Loucy (cell line): Measurements from ENCODE around the gene LRBA.

ENCODE experiments used
- H2AFZ ChIP-seq: fragments of 200-600 bp; sonication (generic); 2 replicates; pipeline ENCODE4 v1.6.0; 2016; ENCODE audit warnings: antibody characterized with exemption, mild to moderate bottlenecking, low read length, moderate library complexity
- H3F3A ChIP-seq: fragments of 200-600 bp; 2 replicates; pipeline ENCODE4 v1.6.0; 2016; ENCODE audit warnings: antibody characterized with exemption, low read depth, mild to moderate bottlenecking
- H3K27me3 ChIP-seq: fragments of 200-600 bp; sonication (generic); 2 replicates; pipeline ENCODE4 v1.6.1; 2014; ENCODE audit warnings: low read length, mild to moderate bottlenecking; ENCODE audit not compliant: insufficient read depth, poor library complexity, severe bottlenecking
- H3K36me3 ChIP-seq: fragments of 200-600 bp; sonication (generic); 2 replicates; pipeline ENCODE4 v1.6.1; 2016; ENCODE audit warnings: low read length; ENCODE audit not compliant: insufficient read depth
- H3K4me1 ChIP-seq: fragments of 200-600 bp; sonication (generic); 2 replicates; pipeline ENCODE4 v1.5.1; 2014; ENCODE audit warnings: low read length, mild to moderate bottlenecking; ENCODE audit not compliant: insufficient read depth, poor library complexity, severe bottlenecking
- H3K4me2 ChIP-seq: fragments of 200-600 bp; sonication (generic); 2 replicates; pipeline ENCODE4 v1.6.0; 2014; ENCODE audit warnings: antibody characterized with exemption, low read length, low read depth, mild to moderate bottlenecking; ENCODE audit not compliant: poor library complexity, severe bottlenecking
- H3K4me3 ChIP-seq: fragments of 200-600 bp; sonication (generic); 2 replicates; pipeline ENCODE4 v1.5.1; 2014; ENCODE audit warnings: low read length, mild to moderate bottlenecking, mixed read lengths; ENCODE audit not compliant: poor library complexity, severe bottlenecking
- H3K79me2 ChIP-seq: fragments of 200-600 bp; sonication (generic); 2 replicates; pipeline ENCODE4 v1.6.1; 2014; ENCODE audit warnings: low read length; ENCODE audit not compliant: insufficient read depth
- H3K9ac ChIP-seq: fragments of 200-600 bp; sonication (generic); 2 replicates; pipeline ENCODE4 v1.6.0; 2014; ENCODE audit warnings: mild to moderate bottlenecking, low read depth, low read length, moderate library complexity; ENCODE audit not compliant: poor library complexity, severe bottlenecking
- H3K9me2 ChIP-seq: fragments of 200-600 bp; sonication (generic); replicated peaks from 2 replicates; pipeline ENCODE4 v1.6.1; 2016; ENCODE audit warnings: low read depth, low read length, mixed read lengths
- H3K9me3 ChIP-seq: fragments of 200-600 bp; sonication (generic); 2 replicates; pipeline ENCODE4 v1.6.1; 2014; ENCODE audit warnings: mild to moderate bottlenecking, antibody characterized with exemption, low read length, low read depth; ENCODE audit not compliant: insufficient read depth
- H4K20me1 ChIP-seq: fragments of 200-600 bp; sonication (generic); 2 replicates; pipeline ENCODE4 v1.6.0; 2014; ENCODE audit warnings: antibody characterized with exemption, low read length, mild to moderate bottlenecking; ENCODE audit not compliant: insufficient read depth, poor library complexity, severe bottlenecking
- CTCF ChIP-seq: fragments of 200-600 bp; sonication (generic); conservative IDR thresholded peaks from 2 replicates; pipeline ENCODE4 v1.5.1; 2014; ENCODE audit warnings: mild to moderate bottlenecking, antibody characterized with exemption, low read length
- EZH2phosphoT487 ChIP-seq: fragments of 200-600 bp; IDR thresholded peaks from 2 replicates; pipeline ENCODE4 v1.6.1; 2018; ENCODE audit warnings: antibody characterized with exemption, mild to moderate bottlenecking, moderate library complexity, borderline replicate concordance

The LRBA gene

GRCh38 chr4:150580306-150580705 is 434.8 kb downstream of the LRBA start:
- H3K4me1 ChIP-seq, result no peaks in the 10 kb centered on the region
- no peaks in the 10 kb centered on the region for H3K79me2 ChIP-seq
- no peaks in the 10 kb centered on the region for H3F3A ChIP-seq
- no peak for TF ChIP-seq EZH2phosphoT487
- TF ChIP-seq CTCF, result no peak
- H3K4me3 ChIP-seq, result no peak overlapping the region
- H3K36me3 ChIP-seq, result peaks cover 15% of the 10 kb centered on the region; the same call in 1 of the 2 replicates
- H4K20me1 ChIP-seq, result no peaks in the 10 kb centered on the region
- no peak overlapping the region for H3K9ac ChIP-seq
- no peaks in the 10 kb centered on the region for H3K27me3 ChIP-seq
- no peaks in the 10 kb centered on the region for H3K9me3 ChIP-seq
- H2AFZ ChIP-seq, result no peak overlapping the region
- H3K9me2 ChIP-seq, result no peaks in the 10 kb centered on the region
- H3K4me2 ChIP-seq, result no peak overlapping the region

GRCh38 chr4:150579551-150580234 is 435.4 kb downstream of the LRBA start:
- Histone ChIP-seq H2AFZ (no peak overlapping the region), H3K4me2 (no peak overlapping the region), H3K9me2 (no peaks in the 10 kb centered on the region), H3K79me2 (no peaks in the 10 kb centered on the region), H3K4me1 (no peaks in the 10 kb centered on the region), H3K4me3 (no peak overlapping the region), H3K9me3 (no peaks in the 10 kb centered on the region), H3K27me3 (no peaks in the 10 kb centered on the region), H3K9ac (no peak overlapping the region), H3F3A (no peaks in the 10 kb centered on the region), H3K36me3 (peaks cover 15% of the 10 kb centered on the region; the same call in 1 of the 2 replicates), H4K20me1 (no peaks in the 10 kb centered on the region)
- TF ChIP-seq EZH2phosphoT487, result no peak
- no peak for TF ChIP-seq CTCF

- Histone ChIP-seq H3K4me1 (no peaks in the 10 kb centered on the region), H4K20me1 (no peaks in the 10 kb centered on the region), H3K79me2 (no peaks in the 10 kb centered on the region), H3K27me3 (no peaks in the 10 kb centered on the region), H3K9me2 (no peaks in the 10 kb centered on the region), H3K9ac (no peak overlapping the region), H3K36me3 (peaks cover 14% of the 10 kb centered on the region; the same call in 1 of the 2 replicates), H3F3A (no peaks in the 10 kb centered on the region), H3K4me2 (no peak overlapping the region), H2AFZ (no peak overlapping the region), H3K4me3 (no peak overlapping the region), H3K9me3 (no peaks in the 10 kb centered on the region)
- TF ChIP-seq EZH2phosphoT487 (no peak), CTCF (no peak)
Observed at GRCh38 chr4:150578745-150579501, 436.2 kb downstream of the LRBA start.
